ENCODE results near the gene SMIM26.

The SMIM26 gene

DNA sequence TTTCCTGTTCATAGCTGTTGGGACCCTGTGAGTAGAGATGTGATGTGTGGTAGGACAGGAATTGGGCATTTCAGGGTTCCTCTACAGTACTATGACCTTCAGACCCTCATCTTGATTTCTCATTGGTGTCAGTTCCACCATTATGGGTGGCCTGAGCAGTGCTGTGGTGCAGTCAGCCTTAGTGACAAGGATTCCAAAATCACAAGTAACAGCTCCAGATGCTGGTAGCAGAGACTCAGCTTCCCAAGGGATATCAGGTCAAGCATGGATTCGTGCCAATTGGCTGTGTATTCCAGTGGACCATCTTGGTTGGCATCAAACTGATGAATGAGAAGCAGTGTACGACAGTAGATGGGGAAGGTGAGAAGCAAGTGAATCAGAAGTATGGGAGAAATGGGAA, 3.8 kb downstream of the SMIM26 start:
- Histone ChIP-seq H3K9me2 (replicated peaks; ENCODE audit: control insufficient read depth, low read length) (no peaks in the 10 kb centered on the region), H3K27me3 (ENCODE audit: control insufficient read depth, low read length) (no peaks in the 10 kb centered on the region), H3K36me3 (ENCODE audit: control insufficient read depth, low read length) (peaks cover 32% of the 10 kb centered on the region), H4K20me1 (ENCODE audit: control insufficient read depth, insufficient read depth, low read depth, low read length) (no peaks in the 10 kb centered on the region), H3F3A (ENCODE audit: control insufficient read depth, insufficient read depth) (no peaks in the 10 kb centered on the region; the same call in 1 of the 2 replicates), H3K4me2 (ENCODE audit: low read length) (no peak overlapping the region), H3K4me1 (ENCODE audit: control insufficient read depth, low read length) (peaks cover 17% of the 10 kb centered on the region), H3K9me3 (ENCODE audit: control insufficient read depth, insufficient read depth, low read length) (no peaks in the 10 kb centered on the region), H3K27ac (ENCODE audit: low read depth, low read length) (no peak overlapping the region), H3K79me2 (ENCODE audit: control insufficient read depth, low read length) (peaks cover 36% of the 10 kb centered on the region), H3K4me3 (ENCODE audit: low read length) (no peak overlapping the region)
- TF ChIP-seq, protein P1, sequence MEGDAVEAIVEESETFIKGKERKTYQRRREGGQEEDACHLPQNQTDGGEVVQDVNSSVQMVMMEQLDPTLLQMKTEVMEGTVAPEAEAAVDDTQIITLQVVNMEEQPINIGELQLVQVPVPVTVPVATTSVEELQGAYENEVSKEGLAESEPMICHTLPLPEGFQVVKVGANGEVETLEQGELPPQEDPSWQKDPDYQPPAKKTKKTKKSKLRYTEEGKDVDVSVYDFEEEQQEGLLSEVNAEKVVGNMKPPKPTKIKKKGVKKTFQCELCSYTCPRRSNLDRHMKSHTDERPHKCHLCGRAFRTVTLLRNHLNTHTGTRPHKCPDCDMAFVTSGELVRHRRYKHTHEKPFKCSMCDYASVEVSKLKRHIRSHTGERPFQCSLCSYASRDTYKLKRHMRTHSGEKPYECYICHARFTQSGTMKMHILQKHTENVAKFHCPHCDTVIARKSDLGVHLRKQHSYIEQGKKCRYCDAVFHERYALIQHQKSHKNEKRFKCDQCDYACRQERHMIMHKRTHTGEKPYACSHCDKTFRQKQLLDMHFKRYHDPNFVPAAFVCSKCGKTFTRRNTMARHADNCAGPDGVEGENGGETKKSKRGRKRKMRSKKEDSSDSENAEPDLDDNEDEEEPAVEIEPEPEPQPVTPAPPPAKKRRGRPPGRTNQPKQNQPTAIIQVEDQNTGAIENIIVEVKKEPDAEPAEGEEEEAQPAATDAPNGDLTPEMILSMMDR (IDR thresholded peaks at IDR 0.05; ENCODE audit: low read depth, low read length, poor library complexity, severe bottlenecking) = no peak
- TF ChIP-seq EZH2phosphoT487 (IDR thresholded peaks at IDR 0.05; ENCODE audit: borderline replicate concordance, low read length) = no peak

DNA sequence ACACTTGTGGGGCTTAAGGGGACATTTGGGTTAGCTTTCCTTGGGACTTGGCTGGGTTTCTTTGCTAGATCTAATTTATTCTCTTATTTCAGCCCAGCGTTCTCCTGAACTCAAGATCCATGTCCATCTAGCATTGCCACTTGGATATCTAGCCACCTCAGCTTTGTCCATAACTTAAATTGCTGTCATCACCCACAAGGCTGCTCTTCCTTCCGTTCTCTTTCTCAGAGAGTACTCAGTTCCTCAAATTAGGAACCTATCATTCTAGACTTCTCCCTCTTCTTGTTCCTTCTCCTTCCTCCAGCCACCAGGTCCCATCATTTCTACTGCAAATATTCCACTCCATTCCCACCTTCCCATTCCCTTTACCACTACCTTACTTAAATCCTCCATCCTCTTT, 4.3 kb downstream of the SMIM26 start:
- Histone ChIP-seq H3K36me3 (ENCODE audit: control insufficient read depth, low read length) (peaks cover 31% of the 10 kb centered on the region), H3K9me3 (ENCODE audit: control insufficient read depth, insufficient read depth, low read length) (no peaks in the 10 kb centered on the region), H3K27me3 (ENCODE audit: control insufficient read depth, low read length) (no peaks in the 10 kb centered on the region), H3K4me1 (ENCODE audit: control insufficient read depth, low read length) (peaks cover 12% of the 10 kb centered on the region), H3F3A (ENCODE audit: control insufficient read depth, insufficient read depth) (no peaks in the 10 kb centered on the region; the same call in 1 of the 2 replicates), H3K9me2 (replicated peaks; ENCODE audit: control insufficient read depth, low read length) (no peaks in the 10 kb centered on the region), H3K79me2 (ENCODE audit: control insufficient read depth, low read length) (peaks cover 32% of the 10 kb centered on the region), H3K27ac (ENCODE audit: low read depth, low read length) (no peak overlapping the region), H3K4me2 (ENCODE audit: low read length) (no peak overlapping the region), H3K4me3 (ENCODE audit: low read length) (no peak overlapping the region), H4K20me1 (ENCODE audit: control insufficient read depth, insufficient read depth, low read depth, low read length) (no peaks in the 10 kb centered on the region)
- TF ChIP-seq, protein P1 (IDR thresholded peaks at IDR 0.05; ENCODE audit: low read depth, low read length, poor library complexity, severe bottlenecking) = no peak
- no peak for TF ChIP-seq EZH2phosphoT487 (IDR thresholded peaks at IDR 0.05; ENCODE audit: borderline replicate concordance, low read length)

DNA sequence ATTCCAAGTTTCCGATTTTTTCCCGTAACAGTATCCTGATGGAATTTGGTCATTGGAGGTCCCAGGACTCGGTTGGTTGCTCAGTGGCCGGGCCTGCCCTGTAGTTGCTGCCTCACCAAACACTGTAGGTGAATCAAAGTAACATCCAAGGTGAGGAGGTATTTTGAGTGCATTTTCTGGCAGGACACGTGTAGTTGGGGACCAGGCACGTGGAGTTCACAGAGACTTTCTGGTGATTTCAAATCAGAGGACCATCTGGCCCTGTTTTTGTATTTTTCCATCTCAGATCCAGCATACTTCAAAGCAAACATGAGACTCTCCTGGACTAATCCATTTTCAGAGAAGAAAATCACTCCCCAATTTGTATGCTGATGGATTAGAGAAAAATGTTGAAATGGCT, 10.7 kb downstream of the SMIM26 start:
- H3K9me2 ChIP-seq (replicated peaks; ENCODE audit: control insufficient read depth, low read length) = no peaks in the 10 kb centered on the region
- TF ChIP-seq EZH2phosphoT487 (IDR thresholded peaks at IDR 0.05; ENCODE audit: borderline replicate concordance, low read length) = no peak
- TF ChIP-seq, protein P1 (IDR thresholded peaks at IDR 0.05; ENCODE audit: low read depth, low read length, poor library complexity, severe bottlenecking) = no peak
- H3K27me3 ChIP-seq (ENCODE audit: control insufficient read depth, low read length) = no peaks in the 10 kb centered on the region
- no peaks in the 10 kb centered on the region for H3K4me1 ChIP-seq (ENCODE audit: control insufficient read depth, low read length)
- H3K9me3 ChIP-seq (ENCODE audit: control insufficient read depth, insufficient read depth, low read length) = no peaks in the 10 kb centered on the region
- H3K36me3 ChIP-seq (ENCODE audit: control insufficient read depth, low read length) = no peaks in the 10 kb centered on the region
- H3K4me3 ChIP-seq (ENCODE audit: low read length) = no peak overlapping the region
- no peaks in the 10 kb centered on the region for H3F3A ChIP-seq (ENCODE audit: control insufficient read depth, insufficient read depth)
- no peaks in the 10 kb centered on the region for H3K79me2 ChIP-seq (ENCODE audit: control insufficient read depth, low read length)
- no peak overlapping the region for H3K27ac ChIP-seq (ENCODE audit: low read depth, low read length)
- no peak overlapping the region for H3K4me2 ChIP-seq (ENCODE audit: low read length)
- no peaks in the 10 kb centered on the region for H4K20me1 ChIP-seq (ENCODE audit: control insufficient read depth, insufficient read depth, low read depth, low read length)

Data from DOHH2 (cell line).